ENCODE data around the gene NEMP1. TPM values are rescaled to one million over a fixed set of nuclear protein-coding genes. Genes with fewer than 3 reads are reported as not detected.
"Not testable (repeated sequence)": the region's sequence is repeated elsewhere in the genome, so short reads cannot be mapped to it uniquely, and the experiment has no call there.

NEMP1 gene
- total RNA-seq (2014; rRNA removed; shearing (Covaris generic)) = 30.5 and 30.9 TPM in 2 replicates
- 23.9 and 29.8 TPM in 2 replicates for polyA plus RNA-seq (2015; cell fraction: cytosol; rRNA removed)
- 47.4 and 57.7 TPM in 2 replicates for polyA plus RNA-seq (2015; cell fraction: nucleus; rRNA removed)

GRCh38 chr12:57078519-57079404, at the start of gene NEMP1:
Gene NEMP1 (minus strand): TSS chr12:57078791. CDS start chr12:57078745, 46 bp downstream.
- in situ Hi-C loops (cut with HindIII; ENCODE audit: low pct_unique_long_range_greater_than_20kb, low sequenced_read_pairs) = no loop called here
- peak; percentile 100 for DNase-seq (ENCODE audit: low read depth, low spot score)

GRCh38 chr12:57127726-57128518, 49.3 kb upstream of the NEMP1 start, which contains the start of gene LRP1:
Gene LRP1 (plus strand): TSS chr12:57128483. CDS start chr12:57128965, 482 bp downstream.
- DNase-seq (ENCODE audit: low read depth, low spot score) = peak; percentile 79
- in situ Hi-C loops (cut with HindIII; ENCODE audit: low pct_unique_long_range_greater_than_20kb, low sequenced_read_pairs) = no loop called here

GRCh38 chr12:57127101-57127725, 48.6 kb upstream of the NEMP1 start:
- in situ Hi-C loops (cut with HindIII; ENCODE audit: low pct_unique_long_range_greater_than_20kb, low sequenced_read_pairs) = no loop called here
- peak; percentile 24 for DNase-seq (ENCODE audit: low read depth, low spot score)

GRCh38 chr12:57126561-57126960, 48.0 kb upstream of the NEMP1 start:
- in situ Hi-C loops (cut with HindIII; ENCODE audit: low pct_unique_long_range_greater_than_20kb, low sequenced_read_pairs) = no loop called here
- DNase-seq (ENCODE audit: low read depth, low spot score) = no peak

GRCh38 chr12:57126061-57126460, 47.5 kb upstream of the NEMP1 start:
- DNase-seq (ENCODE audit: low read depth, low spot score) = no peak
- in situ Hi-C loops (cut with HindIII; ENCODE audit: low pct_unique_long_range_greater_than_20kb, low sequenced_read_pairs) = no loop called here

- DNase-seq (ENCODE audit: low read depth, low spot score) = peak; percentile 86
- in situ Hi-C loops (cut with HindIII; ENCODE audit: low pct_unique_long_range_greater_than_20kb, low sequenced_read_pairs) = no loop called here
Measured at GRCh38 chr12:57124261-57124877, 45.8 kb upstream of the NEMP1 start.

- DNase-seq (ENCODE audit: low read depth, low spot score) = no peak
- in situ Hi-C loops (cut with HindIII; ENCODE audit: low pct_unique_long_range_greater_than_20kb, low sequenced_read_pairs) = no loop called here
Measured at GRCh38 chr12:57123813-57124212, 45.2 kb upstream of the NEMP1 start.

- DNase-seq (ENCODE audit: low read depth, low spot score); in situ Hi-C loops (cut with HindIII; ENCODE audit: low pct_unique_long_range_greater_than_20kb, low sequenced_read_pairs): not testable (repeated sequence)
Measured at GRCh38 chr12:57120718-57121117, 42.1 kb upstream of the NEMP1 start.

GRCh38 chr12:57119294-57120085, 40.9 kb upstream of the NEMP1 start:
- no peak for DNase-seq (ENCODE audit: low read depth, low spot score)
- in situ Hi-C loops (cut with HindIII; ENCODE audit: low pct_unique_long_range_greater_than_20kb, low sequenced_read_pairs) = no loop called here

- DNase-seq (ENCODE audit: low read depth, low spot score) = peak; percentile 63
- in situ Hi-C loops (cut with HindIII; ENCODE audit: low pct_unique_long_range_greater_than_20kb, low sequenced_read_pairs) = no loop called here
Measured at GRCh38 chr12:57118711-57119271, 40.2 kb upstream of the NEMP1 start.

- no peak for DNase-seq (ENCODE audit: low read depth, low spot score)
- in situ Hi-C loops (cut with HindIII; ENCODE audit: low pct_unique_long_range_greater_than_20kb, low sequenced_read_pairs) = no loop called here
Measured at GRCh38 chr12:57116580-57117281, 38.1 kb upstream of the NEMP1 start.

GRCh38 chr12:57112492-57113294, 34.1 kb upstream of the NEMP1 start:
- DNase-seq (ENCODE audit: low read depth, low spot score) = peak; percentile 89
- in situ Hi-C loops (cut with HindIII; ENCODE audit: low pct_unique_long_range_greater_than_20kb, low sequenced_read_pairs) = no loop called here

- in situ Hi-C loops (cut with HindIII; ENCODE audit: low pct_unique_long_range_greater_than_20kb, low sequenced_read_pairs) = no loop called here
Measured at GRCh38 chr12:57111031-57111734, 32.6 kb upstream of the NEMP1 start, which contains the start of gene STAT6. Gene STAT6 (minus strand): TSS chr12:57111362. CDS start chr12:57108278, 3,084 bp downstream.

More at GRCh38 chr12:57111031-57111734, 32.6 kb upstream of the NEMP1 start, which contains the start of gene STAT6:
- peak; percentile 68 for DNase-seq (ENCODE audit: low read depth, low spot score)

Data from SK-MEL-5 (cell line).